COLO668 (cell line): ENCODE results near the gene PSMA2.

Experiments used
- DNase-seq: peaks from one replicate; lab custom pipeline; 2025; ENCODE audit not compliant: unreplicated experiment; lab: John Stamatoyannopoulos, UW

The PSMA2 gene

GRCh38 chr7:42931834-42932651, at the start of gene PSMA2, which contains the start of gene MRPL32:
TSS of gene PSMA2 (minus strand) at chr7:42932174. CDS start at chr7:42932158, 16 bp downstream.
TSS of gene MRPL32 (plus strand) at chr7:42932376. CDS start at chr7:42932387, 11 bp downstream.
- DNase-seq = peak; percentile 98

GRCh38 chr7:42981601-42982000, 49.6 kb upstream of the PSMA2 start:
- DNase-seq = no peak

GRCh38 chr7:42980514-42980913, 48.5 kb upstream of the PSMA2 start:
- no peak for DNase-seq

GRCh38 chr7:42980084-42980483, 48.1 kb upstream of the PSMA2 start:
- no peak for DNase-seq

- DNase-seq = no peak
These were observed 46.5 kb upstream of the PSMA2 start for GRCh38 chr7:42978496-42978895.

GRCh38 chr7:42976371-42976770, 44.4 kb upstream of the PSMA2 start:
- no peak for DNase-seq

- no peak for DNase-seq
These were observed 40.9 kb upstream of the PSMA2 start for GRCh38 chr7:42972699-42973500.

GRCh38 chr7:42967391-42967790, 35.4 kb upstream of the PSMA2 start:
- no peak for DNase-seq

- no peak for DNase-seq
These were observed 33.2 kb upstream of the PSMA2 start for GRCh38 chr7:42964849-42965805.

- DNase-seq = no peak
These were observed 32.3 kb upstream of the PSMA2 start for GRCh38 chr7:42964293-42964692.

- DNase-seq = no peak
These were observed 29.2 kb upstream of the PSMA2 start for GRCh38 chr7:42961170-42961569.

- no peak for DNase-seq
These were observed 28.8 kb upstream of the PSMA2 start for GRCh38 chr7:42960762-42961161.

- DNase-seq = no peak
These were observed 27.6 kb upstream of the PSMA2 start for GRCh38 chr7:42959549-42959948.

- no peak for DNase-seq
These were observed 24.1 kb upstream of the PSMA2 start for GRCh38 chr7:42956062-42956461.

- no peak for DNase-seq
These were observed 22.0 kb upstream of the PSMA2 start for GRCh38 chr7:42953994-42954393.

GRCh38 chr7:42952328-42952727, 20.4 kb upstream of the PSMA2 start:
- DNase-seq = no peak

GRCh38 chr7:42950417-42950816, 18.4 kb upstream of the PSMA2 start:
- no peak for DNase-seq

GRCh38 chr7:42947521-42947920, 15.5 kb upstream of the PSMA2 start:
- DNase-seq = no peak

GRCh38 chr7:42946627-42946950, 14.6 kb upstream of the PSMA2 start:
- DNase-seq = no peak

- no peak for DNase-seq
These were observed 14.1 kb upstream of the PSMA2 start for GRCh38 chr7:42945821-42946626.
